GM19238 (cell line): Measurements from ENCODE around the gene C1QTNF2.

ENCODE experiments used
- DNase-seq: peaks from one replicate; pipeline ENCODE4 v3.0.0; 2011; ENCODE audit warnings: low spot score; ENCODE audit not compliant: insufficient read length

The C1QTNF2 gene

DNA sequence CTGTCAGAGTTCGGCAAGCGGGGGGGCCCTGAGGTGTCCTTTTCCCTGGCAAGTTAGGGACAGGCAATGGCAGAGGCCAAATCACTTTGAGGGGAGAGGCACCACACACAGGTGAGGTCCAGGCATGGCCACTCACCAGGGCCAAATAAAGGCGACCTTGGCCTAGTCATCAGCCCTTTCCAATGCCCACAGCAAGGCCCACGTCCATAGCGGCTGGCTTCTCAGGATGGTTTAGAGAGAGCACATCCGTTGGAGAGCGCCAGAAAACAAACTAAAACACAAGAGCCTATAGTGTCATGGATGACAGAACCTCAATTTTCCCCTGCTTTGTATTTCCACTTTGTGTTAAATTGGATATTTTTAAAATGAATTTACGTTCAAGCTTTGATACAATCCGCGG lies 65.1 kb downstream of the C1QTNF2 start:
- no peak for DNase-seq

DNA sequence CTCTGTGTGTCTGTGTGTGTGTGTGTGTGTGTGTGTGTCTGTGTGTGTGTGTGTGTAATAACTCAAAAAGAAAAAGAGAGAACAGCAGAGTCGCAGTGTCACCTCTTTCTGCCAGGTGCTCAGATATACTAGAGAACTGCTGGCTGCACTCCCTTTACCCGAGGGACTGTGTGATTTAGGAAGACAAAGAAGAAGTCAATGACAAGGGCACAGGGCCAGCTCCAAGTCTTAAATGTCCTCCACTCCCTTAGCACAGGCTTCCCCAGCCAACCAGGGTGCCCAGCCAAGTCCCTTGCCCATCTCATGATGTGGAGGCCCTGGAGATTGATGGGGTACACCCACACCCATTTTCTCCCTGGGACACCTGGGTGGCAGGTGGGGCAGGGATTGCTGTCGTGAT lies 66.7 kb downstream of the C1QTNF2 start:
- DNase-seq: no peak

DNA sequence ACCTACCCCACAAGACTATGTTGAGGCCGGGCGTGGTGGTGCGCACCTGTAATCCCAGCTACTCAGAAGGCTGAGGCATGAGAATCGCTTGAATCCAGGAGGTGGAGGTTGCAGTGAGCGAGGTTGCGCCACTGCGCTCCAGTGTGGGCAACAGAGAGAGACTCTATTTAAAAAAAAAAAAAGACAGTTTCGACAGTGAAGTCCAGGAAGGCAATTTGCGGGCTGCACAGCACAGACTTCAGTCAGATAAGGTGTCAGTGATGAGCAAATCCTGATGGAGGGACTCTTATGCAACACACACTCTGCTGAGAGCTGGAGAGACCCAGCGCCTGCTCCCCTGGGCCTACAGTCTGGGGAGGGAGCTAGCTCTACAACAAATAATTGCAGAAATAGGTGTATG lies 72.2 kb downstream of the C1QTNF2 start:
- no peak for DNase-seq

DNA sequence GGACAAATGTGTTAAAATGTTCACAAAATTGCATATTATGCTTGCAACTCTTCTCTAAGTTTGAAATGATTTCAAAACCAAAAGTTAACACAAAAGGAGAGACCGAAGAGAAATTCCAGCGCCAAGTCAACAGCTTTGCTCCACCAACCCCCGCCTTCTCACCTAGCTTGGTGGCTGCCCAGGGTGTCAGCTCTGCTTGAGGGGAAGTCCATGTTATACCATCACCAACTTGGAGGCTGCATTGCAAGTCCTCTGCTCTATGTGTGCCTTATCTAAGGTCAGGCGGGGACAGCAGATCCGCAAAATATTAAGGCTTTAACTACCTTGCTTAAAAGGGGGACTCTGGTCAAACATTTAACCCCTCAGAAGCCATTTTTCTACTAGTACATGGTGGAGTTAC lies 72.7 kb downstream of the C1QTNF2 start:
- DNase-seq: no peak
